Heart right ventricle (tissue), 16 donors: ENCODE data around the gene SATB2. TPM values are rescaled to one million over a fixed set of nuclear protein-coding genes. Genes with fewer than 3 reads are reported as not detected.

ENCODE experiments used
- ATAC-seq, 8 donors: fragments of 200-7000 bp; cut with Tn5 transposase; one replicate each; pipeline ENCODE4 v1.9.1; 2020; ENCODE audit warnings: mild to moderate bottlenecking in 8 of 8, moderate library complexity in 8 of 8, moderate number of reproducible peaks in 1 of 8
- DNase-seq, 2 donors: peaks; one replicate each; pipeline ENCODE4 v3.0.0-alpha.2; 2020
- H3K27ac ChIP-seq, 10 donors: fragments of 200-600 bp; sonication (generic) in 2 of 10; one replicate each; pipeline versions ENCODE4 v1.5.0 to v1.8.0; 2020 to 2022; ENCODE audit warnings: mild to moderate bottlenecking in 3 of 10
- H3K27me3 ChIP-seq, 7 donors: fragments of 200-600 bp; one replicate each; pipeline ENCODE4 v1.8.0; 2021 to 2022; ENCODE audit warnings: mild to moderate bottlenecking in 2 of 7
- H3K36me3 ChIP-seq, 9 donors: fragments of 200-600 bp; sonication (generic) in 1 of 9; one replicate each; pipeline versions ENCODE4 v1.5.0 to v1.8.0; 2020 to 2022; ENCODE audit warnings: mild to moderate bottlenecking in 2 of 9
- H3K4me1 ChIP-seq, 9 donors: fragments of 200-600 bp; sonication (generic) in 1 of 9; one replicate each; pipeline versions ENCODE4 v1.5.0 to v1.8.0; 2020 to 2022; ENCODE audit warnings: mild to moderate bottlenecking in 4 of 9
- H3K4me3 ChIP-seq, 10 donors: fragments of 200-600 bp; sonication (generic) in 2 of 10; one replicate each; pipeline versions ENCODE4 v1.5.0 to v1.8.0; 2020 to 2022; ENCODE audit warnings: mild to moderate bottlenecking in 7 of 10, moderate library complexity in 2 of 10
- H3K9me3 ChIP-seq, 11 donors: fragments of 200-600 bp in 10 of 11; sonication (generic) in 2 of 11; one replicate each; pipeline versions ENCODE4 v1.5.0 to v1.8.0; 2013 to 2022; ENCODE audit warnings: mild to moderate bottlenecking in 2 of 11, control low read depth in 1 of 11, moderate library complexity in 1 of 11
- WGBS, 2 donors: extraction: QIAGEN DNeasy Blood & Tissue Kit; methylation state at CpG; one replicate each; pipeline ENCODE4 v1.1.7; 2013; ENCODE audit warnings: inconsistent platforms in 1 of 2; 5-methylcytosine and 5-hydroxymethylcytosine counted together
- intact Hi-C, 10 donors: fragments of 100-400 bp; cut with DNase I; formaldehyde crosslinking; loops; one replicate each; pipeline versions ENCODE4 v1.11.1 to v1.14.2; 2022
- polyA plus RNA-seq, 2 donors: library from polyadenylated mRNA; stranded (reverse); fragments of 200-250 nt; gene quantifications; one replicate each; pipeline ENCODE4 v1.2.3, GENCODE V29; 2013
- total RNA-seq, 10 donors: library from RNA; stranded (reverse); fragmentation: NEBNext Ultra II Directional in 3 of 10; extraction: Animal tissue kit (Norgen Biotek cat#: 25700) in 3 of 10; gene quantifications; one replicate each; pipeline versions ENCODE4 v1.2.1 to v1.2.4, GENCODE V29; 2021 to 2023
- TF ChIP-seq, protein P1 (sequence below), 9 donors: fragments of 200-600 bp; sonication (generic) in 2 of 9; IDR thresholded peaks; one replicate each; pipeline versions ENCODE4 v1.5.0 to v1.8.0; 2021 to 2022; ENCODE audit warnings: antibody characterized with exemption in 9 of 9, mild to moderate bottlenecking in 5 of 9, moderate library complexity in 1 of 9
- donor health status: Arrhythmogenic right ventricular cardiomyopathy.
- donor health status: ischemic (EF 13 %, LVEDD 7.1; RV severe dilation, severe dysfunction).
- donor health status: healthy with polysubstance abuse.
- donor health status: DM: no; HTN: yes; CAD: no.
- donor health status: DM: no; HTN: no; CAD: no.
- donor health status: ischemic (EF 25% LVEDD 6.9; RV normal size, moderate dysfunction).
- donor health status: ischemic (EF 25% LVEDD 5.7; RV mildly dilated, moderate dysfunction).
- donor health status: healthy.
- donor health status: DM: yes; HTN: yes; CAD: no.
- donor health status: Ischemic cardiomyopathy.
- donor health status: ischemic (EF 35%, LVEDD 5.7; RV mildly dilated, moderate dysfunction).
- donor health status: nonischemic (EF 11% LVEDD 7.7; RV severe dilation, severe dysfunction).
- donor health status: DM: yes; HTN: yes; CAD: no.
- donor health status: PGD.
- donor health status: ischemic (EF 29% LVEDD 5.4; RV normal size, mild dysfunction).
- donor health status: nonischemic (EF 23%, LVEDD 6.1; RV moderate dilation, normal function).

SATB2 gene
- total and polyA plus RNA-seq, 12 donors, result 0.29 to 2.3 (median 0.70) TPM

DNA sequence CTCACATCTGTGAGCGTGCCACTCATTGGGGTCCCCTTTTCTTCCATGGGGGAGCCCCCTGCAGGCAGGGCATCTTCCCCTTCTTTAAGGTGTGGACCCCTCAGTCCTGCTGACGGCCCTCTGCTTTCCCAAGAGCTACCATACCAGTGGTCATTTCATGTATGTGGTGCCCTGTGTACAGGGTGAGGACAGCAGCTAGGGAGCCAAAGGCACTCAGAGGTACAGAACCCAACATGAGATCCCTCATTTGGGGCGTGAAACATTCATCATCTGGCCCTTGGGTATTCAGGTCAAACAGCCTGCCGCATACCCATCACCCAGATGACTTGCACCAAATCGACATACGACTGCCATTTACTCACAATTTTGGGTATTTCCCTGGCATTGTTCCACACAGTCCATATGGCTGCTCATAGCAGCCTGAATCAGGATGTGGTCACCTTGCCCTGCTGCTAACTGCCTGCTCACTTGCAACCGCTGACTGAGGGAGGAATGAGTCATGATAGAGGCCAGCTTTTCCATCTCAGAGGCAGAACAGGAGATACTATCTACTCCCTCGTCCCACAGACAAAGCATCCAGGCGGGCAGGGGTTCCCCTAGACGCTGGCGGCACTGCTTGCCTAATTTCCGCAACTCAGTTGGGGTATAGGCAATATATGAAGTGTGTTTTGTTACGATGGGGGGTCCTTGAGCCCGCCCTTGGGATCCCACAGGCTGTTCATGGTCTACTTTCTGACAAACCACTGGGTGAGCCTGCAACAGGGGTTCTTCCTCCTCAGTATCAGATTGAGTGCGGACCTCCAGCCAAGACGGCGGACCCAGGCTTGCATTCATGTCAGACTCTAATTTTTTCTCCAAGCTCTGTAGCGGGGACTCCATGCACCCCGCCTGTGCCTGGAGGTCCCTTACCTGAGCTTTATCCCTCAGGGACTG is 228.6 kb downstream of the SATB2 start:
- WGBS, 2 donors, result 85% methylated on average over 19 of the region's 19 CpGs
- H3K27ac ChIP-seq, result no peak overlapping the region
- intact Hi-C loops, result no loop called here
- H3K36me3 ChIP-seq, result no peaks in the 10 kb centered on the region
- peaks cover 0 to 26% (median 0%) of the 10 kb centered on the region in 11 donors for H3K9me3 ChIP-seq
- no peak overlapping the region for H3K4me3 ChIP-seq
- ATAC-seq (no peak), DNase-seq (no peak)
- no peaks in the 10 kb centered on the region for H3K4me1 ChIP-seq
- no peaks in the 10 kb centered on the region for H3K27me3 ChIP-seq
- TF ChIP-seq, protein P1, sequence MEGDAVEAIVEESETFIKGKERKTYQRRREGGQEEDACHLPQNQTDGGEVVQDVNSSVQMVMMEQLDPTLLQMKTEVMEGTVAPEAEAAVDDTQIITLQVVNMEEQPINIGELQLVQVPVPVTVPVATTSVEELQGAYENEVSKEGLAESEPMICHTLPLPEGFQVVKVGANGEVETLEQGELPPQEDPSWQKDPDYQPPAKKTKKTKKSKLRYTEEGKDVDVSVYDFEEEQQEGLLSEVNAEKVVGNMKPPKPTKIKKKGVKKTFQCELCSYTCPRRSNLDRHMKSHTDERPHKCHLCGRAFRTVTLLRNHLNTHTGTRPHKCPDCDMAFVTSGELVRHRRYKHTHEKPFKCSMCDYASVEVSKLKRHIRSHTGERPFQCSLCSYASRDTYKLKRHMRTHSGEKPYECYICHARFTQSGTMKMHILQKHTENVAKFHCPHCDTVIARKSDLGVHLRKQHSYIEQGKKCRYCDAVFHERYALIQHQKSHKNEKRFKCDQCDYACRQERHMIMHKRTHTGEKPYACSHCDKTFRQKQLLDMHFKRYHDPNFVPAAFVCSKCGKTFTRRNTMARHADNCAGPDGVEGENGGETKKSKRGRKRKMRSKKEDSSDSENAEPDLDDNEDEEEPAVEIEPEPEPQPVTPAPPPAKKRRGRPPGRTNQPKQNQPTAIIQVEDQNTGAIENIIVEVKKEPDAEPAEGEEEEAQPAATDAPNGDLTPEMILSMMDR (IDR thresholded peaks at IDR 0.05), result no peak

DNA sequence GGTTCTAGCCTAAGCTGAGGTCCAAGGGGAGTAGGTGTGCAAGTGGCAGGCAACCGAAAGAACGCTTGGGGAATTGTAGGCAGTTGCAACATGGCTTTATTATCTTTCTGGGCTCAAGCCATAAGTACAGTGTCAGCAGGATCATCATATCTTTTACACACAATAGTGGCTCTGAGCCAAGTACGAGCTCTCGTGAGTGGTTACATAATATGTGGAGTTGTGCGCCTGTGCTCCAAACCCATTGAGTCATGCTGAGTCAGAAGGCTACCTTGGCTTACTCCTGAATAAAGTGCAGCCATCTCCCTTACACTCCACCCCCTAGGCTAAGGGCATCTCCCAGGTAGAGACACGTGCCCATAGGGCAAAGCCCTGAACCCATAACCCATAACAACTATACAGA is 233.9 kb downstream of the SATB2 start:
- ATAC-seq (no peak), DNase-seq (no peak)
- Histone ChIP-seq H3K4me3 (no peak overlapping the region), H3K36me3 (no peaks in the 10 kb centered on the region), H3K27ac (no peak overlapping the region), H3K9me3 (peaks cover 0 to 14% (median 0%) of the 10 kb centered on the region in 11 donors), H3K27me3 (no peaks in the 10 kb centered on the region), H3K4me1 (no peaks in the 10 kb centered on the region)
- 72 to 77% methylated on average over 6 of the region's 6 CpGs for WGBS, 2 donors
- intact Hi-C loops, result no loop called here
- TF ChIP-seq, protein P1 (IDR thresholded peaks at IDR 0.05), result no peak

DNA sequence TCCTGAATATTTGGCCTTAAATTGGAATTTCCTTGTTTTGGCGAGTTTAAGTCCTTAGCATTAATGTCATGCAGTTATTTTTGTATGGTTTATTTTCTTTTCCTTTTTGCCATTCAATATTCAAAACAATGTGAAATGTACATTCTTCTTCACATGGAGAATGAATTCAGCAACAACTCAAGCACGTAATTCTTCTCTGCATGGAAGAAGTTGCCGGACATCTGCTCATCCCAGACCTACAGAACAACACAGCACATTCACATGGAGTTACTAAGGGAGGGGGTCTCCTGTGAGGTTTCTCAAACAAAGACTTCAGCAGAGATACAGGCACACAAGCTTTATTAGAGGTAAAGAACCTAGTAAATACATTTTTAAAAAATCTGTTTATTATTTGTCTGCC is 236.8 kb downstream of the SATB2 start:
- DNase-seq, result no peak
- intact Hi-C loops, result no loop called here
- Histone ChIP-seq H3K27ac (no peak overlapping the region), H3K27me3 (no peaks in the 10 kb centered on the region), H3K4me3 (no peak overlapping the region), H3K36me3 (no peaks in the 10 kb centered on the region), H3K9me3 (peaks cover 0 to 19% (median 0%) of the 10 kb centered on the region in 11 donors), H3K4me1 (no peaks in the 10 kb centered on the region)
- TF ChIP-seq, protein P1 (IDR thresholded peaks at IDR 0.05), result no peak
- ATAC-seq, result no peak
- WGBS, 2 donors, result 80 to 81% methylated on average over 3 of the region's 3 CpGs

DNA sequence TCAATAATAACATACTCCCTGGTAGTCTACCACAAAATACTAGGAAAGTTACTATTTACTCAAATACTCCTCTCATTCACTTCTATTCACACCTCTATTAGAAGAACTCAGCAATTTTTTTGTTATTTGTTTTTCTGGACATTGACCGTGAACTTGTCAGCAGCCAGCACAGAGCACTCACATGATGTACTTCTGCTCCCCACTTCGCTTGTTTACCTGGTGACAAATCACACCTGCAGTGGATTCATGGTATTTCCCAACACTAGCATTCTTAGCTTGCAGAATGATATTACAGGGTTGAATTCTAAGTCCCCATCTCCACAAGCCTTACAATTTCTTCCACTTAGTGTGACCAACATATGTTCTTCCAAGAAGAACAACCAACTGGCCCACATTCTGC is 238.2 kb downstream of the SATB2 start:
- Histone ChIP-seq H3K36me3 (no peaks in the 10 kb centered on the region), H3K27ac (no peak overlapping the region), H3K27me3 (no peaks in the 10 kb centered on the region), H3K4me1 (no peaks in the 10 kb centered on the region), H3K9me3 (peaks cover 0 to 19% (median 0%) of the 10 kb centered on the region in 11 donors), H3K4me3 (no peak overlapping the region)
- ATAC-seq, result no peak
- DNase-seq, result no peak
- 83 to 84% methylated on average over 2 of the region's 2 CpGs for WGBS, 2 donors
- TF ChIP-seq, protein P1 (IDR thresholded peaks at IDR 0.05), result no peak
- intact Hi-C loops, result no loop called here
